Tibial nerve (tissue), 4 donors: ENCODE results near the gene DENND2A. TPM values are rescaled to one million over a fixed set of nuclear protein-coding genes. Genes with fewer than 3 reads are reported as not detected.
"Not testable (repeated sequence)": the region's sequence is repeated elsewhere in the genome, so short reads cannot be mapped to it uniquely, and the experiment has no call there.

ENCODE experiments used
- DNase-seq, 2 donors: peaks; one replicate each; pipeline ENCODE4 v3.0.0-alpha.2; 2019; ENCODE audit warnings: low spot score in 2 of 2
- H3K27ac ChIP-seq, 4 donors: fragments of 200-600 bp; sonication (generic) in 3 of 4; one replicate each; pipeline ENCODE4 v1.5.1; 2017 to 2019; ENCODE audit warnings: mild to moderate bottlenecking in 1 of 4
- H3K27me3 ChIP-seq, 2 donors: fragments of 200-600 bp; sonication (generic) in 1 of 2; one replicate each; pipeline versions ENCODE4 v1.5.1 to v1.6.0; 2017 to 2019
- H3K36me3 ChIP-seq, 3 donors: fragments of 200-600 bp; sonication (generic); one replicate each; pipeline ENCODE4 v1.5.1; 2018 to 2019
- H3K4me1 ChIP-seq, 4 donors: fragments of 200-600 bp; sonication (generic) in 3 of 4; one replicate each; pipeline ENCODE4 v1.5.1; 2017 to 2019
- H3K4me3 ChIP-seq, 4 donors: fragments of 200-600 bp; sonication (generic) in 3 of 4; one replicate each; pipeline ENCODE4 v1.5.1; 2017 to 2019; ENCODE audit warnings: mild to moderate bottlenecking in 1 of 4, moderate library complexity in 1 of 4
- H3K9me3 ChIP-seq, 4 donors: fragments of 200-600 bp; sonication (generic) in 3 of 4; one replicate each; pipeline ENCODE4 v1.5.1; 2017 to 2019
- CTCF ChIP-seq, 5 experiments: fragments of 200-600 bp in 3 of 5; fragments of 450-650 bp in 2 of 5; sonication (generic) in 3 of 5; IDR thresholded peaks; one replicate each; pipeline ENCODE4 v1.5.1; 2016 to 2019; ENCODE audit warnings: antibody characterized with exemption in 5 of 5, mild to moderate bottlenecking in 3 of 5, moderate library complexity in 2 of 5
- EP300 ChIP-seq, 2 donors: sonication (generic); formaldehyde crosslinking; IDR thresholded peaks; one replicate each; pipeline ENCODE4 v1.6.1; 2017; ENCODE audit warnings: antibody characterized with exemption in 2 of 2, mild to moderate bottlenecking in 1 of 2
- POLR2A ChIP-seq, 2 donors: fragments of 450-650 bp; IDR thresholded peaks; one replicate each; pipeline ENCODE4 v1.6.1; 2017; ENCODE audit warnings: antibody characterized with exemption in 2 of 2, mild to moderate bottlenecking in 2 of 2, moderate library complexity in 2 of 2
- WGBS, 2 donors: methylation state at CpG; one replicate each; pipeline ENCODE4 v1.1.5; 2018; 5-methylcytosine and 5-hydroxymethylcytosine counted together
- total RNA-seq, 4 donors: library from RNA; depleted of rRNA; stranded (reverse); fragments of >200 nt; gene quantifications; one replicate each; pipeline ENCODE4 v1.1.0, GENCODE V29; 2016

Gene DENND2A
- total RNA-seq, 4 donors from 2014 or later, result 18.3 to 28.0 (median 24.2) TPM

- WGBS, 2 donors, result 88 to 91% methylated on average over 3 of the region's 3 CpGs
- DNase-seq, result no peak
- no peak overlapping the region for H3K4me3 ChIP-seq
- TF ChIP-seq EP300 (IDR thresholded peaks at IDR 0.05) (no peak), CTCF (IDR thresholded peaks at IDR 0.05) (no peak), POLR2A (IDR thresholded peaks at IDR 0.05) (no peak)
- H3K27me3 ChIP-seq, result no peaks in the 10 kb centered on the region
- no peaks in the 10 kb centered on the region for H3K9me3 ChIP-seq
- no peak overlapping the region for H3K27ac ChIP-seq
- H3K36me3 ChIP-seq, result no peaks in the 10 kb centered on the region
- peaks cover 0 to 21% (median 6%) of the 10 kb centered on the region in 4 donors for H3K4me1 ChIP-seq
These were observed 28.7 kb upstream of the DENND2A start for GRCh38 chr7:140669352-140669751.

- DNase-seq, result no peak
- TF ChIP-seq EP300 (IDR thresholded peaks at IDR 0.05), result no peak
- TF ChIP-seq POLR2A (IDR thresholded peaks at IDR 0.05), result no peak
- TF ChIP-seq CTCF (IDR thresholded peaks at IDR 0.05), result no peak
- H3K4me3 ChIP-seq, result no peak overlapping the region
- 83 to 91% methylated on average over 1 of the region's 1 CpG for WGBS, 2 donors
- H3K9me3 ChIP-seq, result no peaks in the 10 kb centered on the region
- no peaks in the 10 kb centered on the region for H3K27me3 ChIP-seq
- no peak overlapping the region for H3K27ac ChIP-seq
- H3K4me1 ChIP-seq, result peaks cover 0 to 14% (median under 1%) of the 10 kb centered on the region in 4 donors
- H3K36me3 ChIP-seq, result no peaks in the 10 kb centered on the region
These were observed 28.0 kb upstream of the DENND2A start for GRCh38 chr7:140668641-140669040.

- no peak for DNase-seq
- Histone ChIP-seq H3K9me3 (no peaks in the 10 kb centered on the region), H3K27ac (no peak overlapping the region), H3K4me3 (no peak overlapping the region), H3K36me3 (no peaks in the 10 kb centered on the region), H3K4me1 (peaks cover 0 to 8% (median 0%) of the 10 kb centered on the region in 4 donors), H3K27me3 (no peaks in the 10 kb centered on the region)
- TF ChIP-seq POLR2A (IDR thresholded peaks at IDR 0.05) (no peak), CTCF (IDR thresholded peaks at IDR 0.05) (no peak), EP300 (IDR thresholded peaks at IDR 0.05) (no peak)
- 83 to 89% methylated on average over 1 of the region's 1 CpG for WGBS, 2 donors
These were observed 26.9 kb upstream of the DENND2A start for GRCh38 chr7:140667476-140667875.

GRCh38 chr7:140662938-140663337 is 22.3 kb upstream of the DENND2A start:
- WGBS, 2 donors, result 98 to 100% methylated on average over 1 to 2 of the region's 2 CpGs
- not testable (repeated sequence) for H3K4me3 ChIP-seq, H3K27ac ChIP-seq, H3K36me3 ChIP-seq, H3K27me3 ChIP-seq, H3K4me1 ChIP-seq, DNase-seq, H3K9me3 ChIP-seq

GRCh38 chr7:140661124-140661523 is 20.5 kb upstream of the DENND2A start:
- H3K27ac ChIP-seq, result no peak overlapping the region
- no peaks in the 10 kb centered on the region for H3K36me3 ChIP-seq
- no peaks in the 10 kb centered on the region for H3K9me3 ChIP-seq
- peaks cover 0 to 12% (median 3%) of the 10 kb centered on the region in 4 donors for H3K4me1 ChIP-seq
- DNase-seq, result no peak
- H3K4me3 ChIP-seq, result no peak overlapping the region
- TF ChIP-seq EP300 (IDR thresholded peaks at IDR 0.05), result no peak
- TF ChIP-seq POLR2A (IDR thresholded peaks at IDR 0.05), result no peak
- no peak for TF ChIP-seq CTCF (IDR thresholded peaks at IDR 0.05)
- H3K27me3 ChIP-seq, result no peaks in the 10 kb centered on the region
- WGBS, 2 donors, result 55 to 62% methylated on average over 2 of the region's 2 CpGs

- no peak overlapping the region for H3K4me3 ChIP-seq
- no peak overlapping the region for H3K27ac ChIP-seq
- no peaks in the 10 kb centered on the region for H3K36me3 ChIP-seq
- H3K9me3 ChIP-seq, result no peaks in the 10 kb centered on the region
- no peaks in the 10 kb centered on the region for H3K27me3 ChIP-seq
- no peak for TF ChIP-seq POLR2A (IDR thresholded peaks at IDR 0.05)
- TF ChIP-seq CTCF (IDR thresholded peaks at IDR 0.05), result no peak
- no peak for TF ChIP-seq EP300 (IDR thresholded peaks at IDR 0.05)
- peaks cover 0 to 14% (median 3%) of the 10 kb centered on the region in 4 donors for H3K4me1 ChIP-seq
- 44 to 58% methylated on average over 8 of the region's 8 CpGs for WGBS, 2 donors
- no peak for DNase-seq
These were observed 19.2 kb upstream of the DENND2A start for GRCh38 chr7:140659856-140660255.
